GM12801 (cell line): ENCODE results near the gene CCDC154.

Experiments used
- CTCF ChIP-seq: IDR thresholded peaks from one replicate; pipeline ENCODE4 v1.5.1; 2011; ENCODE audit warnings: control low read depth; ENCODE audit not compliant: insufficient read length; ENCODE audit errors: extremely low read depth

Gene CCDC154

GRCh38 chr16:1444730-1445517 is 568 bp upstream of the CCDC154 start:
- no peak for TF ChIP-seq CTCF

- TF ChIP-seq CTCF = no peak
Measured at GRCh38 chr16:1443403-1443973, 868 bp downstream of the CCDC154 start.

GRCh38 chr16:1442697-1443096 is 1.7 kb downstream of the CCDC154 start:
- no peak for TF ChIP-seq CTCF

GRCh38 chr16:1441391-1441829 is 2.9 kb downstream of the CCDC154 start:
- no peak for TF ChIP-seq CTCF

- no peak for TF ChIP-seq CTCF
Measured at GRCh38 chr16:1439058-1439698, 5.2 kb downstream of the CCDC154 start.

- no peak for TF ChIP-seq CTCF
Measured at GRCh38 chr16:1438229-1439057, 5.9 kb downstream of the CCDC154 start.

GRCh38 chr16:1437606-1438005 is 6.8 kb downstream of the CCDC154 start:
- no peak for TF ChIP-seq CTCF
